ENCODE results near the gene PRKG1. TPM values are rescaled to one million over a fixed set of nuclear protein-coding genes. Genes with fewer than 3 reads are reported as not detected.
A peak's percentile ranks its signal among the peaks of the same experiment; 100 is the strongest.

Gene PRKG1
- total RNA-seq, 2 donors from 2014 or later, result 145 to 381 TPM

GRCh38 chr10:51879238-51879637, 805.0 kb downstream of the PRKG1 start:
- Histone ChIP-seq H3K9me3 (no peaks in the 10 kb centered on the region), H3K36me3 (no peaks in the 10 kb centered on the region), H3K4me1 (ENCODE audit: control insufficient read depth in 1 of 2, low read depth in 2 of 2) (peaks cover 19 to 47% of the 10 kb centered on the region in 2 donors), H3K27ac (peak overlapping the region; percentile 37 to 73), H3K27me3 (replicated peaks; ENCODE audit: insufficient read depth) (no peaks in the 10 kb centered on the region), H3K4me3 (peak overlapping the region; percentile 14)
- ATAC-seq (ENCODE audit: insufficient number of reproducible peaks, low FRiP score, low read depth) (peak; percentile 96), DNase-seq (ENCODE audit: low spot score) (peak; percentile 38)
- no peak for TF ChIP-seq CTCF (IDR thresholded peaks at IDR 0.05)

DNA sequence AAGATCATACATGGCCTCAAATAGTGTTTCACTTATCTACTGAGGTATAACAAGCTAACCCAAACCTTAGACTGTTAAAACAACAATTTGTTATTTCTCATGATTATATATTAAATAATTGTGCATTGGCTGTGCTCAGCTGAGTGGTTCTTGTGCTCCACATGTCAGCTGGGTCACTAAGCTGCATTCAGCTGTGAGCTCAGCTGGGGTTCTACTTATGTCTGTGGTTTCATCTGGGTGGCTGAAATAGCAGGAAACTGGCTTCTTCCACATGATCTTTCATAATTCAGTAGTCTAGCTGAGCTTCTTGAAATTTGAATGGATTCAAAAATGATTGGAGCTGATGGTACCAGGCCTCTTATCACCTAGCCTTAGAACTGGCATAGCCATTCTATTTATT, 806.9 kb downstream of the PRKG1 start:
- no peaks in the 10 kb centered on the region for H3K27me3 ChIP-seq (replicated peaks; ENCODE audit: insufficient read depth)
- no peak overlapping the region for H3K4me3 ChIP-seq
- H3K4me1 ChIP-seq (ENCODE audit: control insufficient read depth in 1 of 2, low read depth in 2 of 2), result peaks cover 17 to 51% of the 10 kb centered on the region in 2 donors
- no peak for TF ChIP-seq CTCF (IDR thresholded peaks at IDR 0.05)
- no peaks in the 10 kb centered on the region for H3K36me3 ChIP-seq
- no peak for ATAC-seq (ENCODE audit: insufficient number of reproducible peaks, low FRiP score, low read depth)
- DNase-seq (ENCODE audit: low spot score), result no peak
- peak overlapping the region; percentile 19 to 73 for H3K27ac ChIP-seq
- H3K9me3 ChIP-seq, result no peaks in the 10 kb centered on the region

- peaks cover 8 to 46% of the 10 kb centered on the region in 2 donors for H3K4me1 ChIP-seq (ENCODE audit: control insufficient read depth in 1 of 2, low read depth in 2 of 2)
- H3K9me3 ChIP-seq, result no peaks in the 10 kb centered on the region
- H3K36me3 ChIP-seq, result no peaks in the 10 kb centered on the region
- no peaks in the 10 kb centered on the region for H3K27me3 ChIP-seq (replicated peaks; ENCODE audit: insufficient read depth)
- no peak for TF ChIP-seq CTCF (IDR thresholded peaks at IDR 0.05)
- H3K27ac ChIP-seq, result peak overlapping the region; percentile 21 to 39
- ATAC-seq (ENCODE audit: insufficient number of reproducible peaks, low FRiP score, low read depth) (no peak), DNase-seq (ENCODE audit: low spot score) (no peak)
- no peak overlapping the region for H3K4me3 ChIP-seq
Observed at GRCh38 chr10:51886438-51887068, 812.3 kb downstream of the PRKG1 start.

GRCh38 chr10:51888263-51888662, 814.0 kb downstream of the PRKG1 start:
- TF ChIP-seq CTCF (IDR thresholded peaks at IDR 0.05), result no peak
- DNase-seq (ENCODE audit: low spot score) (no peak), ATAC-seq (ENCODE audit: insufficient number of reproducible peaks, low FRiP score, low read depth) (peak; percentile 18)
- Histone ChIP-seq H3K27ac (peak overlapping the region; percentile 65), H3K9me3 (no peaks in the 10 kb centered on the region), H3K27me3 (replicated peaks; ENCODE audit: insufficient read depth) (no peaks in the 10 kb centered on the region), H3K4me1 (ENCODE audit: control insufficient read depth in 1 of 2, low read depth in 2 of 2) (peaks cover 9 to 47% of the 10 kb centered on the region in 2 donors), H3K4me3 (no peak overlapping the region), H3K36me3 (no peaks in the 10 kb centered on the region)

GRCh38 chr10:51892313-51892712, 818.0 kb downstream of the PRKG1 start:
- Histone ChIP-seq H3K9me3 (no peaks in the 10 kb centered on the region), H3K27me3 (replicated peaks; ENCODE audit: insufficient read depth) (no peaks in the 10 kb centered on the region), H3K27ac (no peak overlapping the region), H3K4me1 (ENCODE audit: control insufficient read depth in 1 of 2, low read depth in 2 of 2) (peaks cover 34 to 61% of the 10 kb centered on the region in 2 donors), H3K36me3 (no peaks in the 10 kb centered on the region), H3K4me3 (no peak overlapping the region)
- no peak for TF ChIP-seq CTCF (IDR thresholded peaks at IDR 0.05)
- DNase-seq (ENCODE audit: low spot score), result no peak
- no peak for ATAC-seq (ENCODE audit: insufficient number of reproducible peaks, low FRiP score, low read depth)

Data from thoracic aorta (tissue), 2 donors.